Parathyroid adenoma (tissue), 2 donors: ENCODE measurements around the gene OR6X1.
"Not testable (repeated sequence)": the region's sequence is repeated elsewhere in the genome, so short reads cannot be mapped to it uniquely, and the experiment has no call there.

Experiments used
- H2AFZ ChIP-seq: fragments of 300-600 bp; sonication (generic); one replicate; pipeline ENCODE4 v1.7.0; 2017; ENCODE audit warnings: antibody characterized with exemption, mild to moderate bottlenecking
- H3K27ac ChIP-seq: fragments of 300-600 bp; sonication (generic); one replicate; pipeline ENCODE4 v1.7.0; 2017
- H3K27me3 ChIP-seq: fragments of 300-600 bp; sonication (generic); one replicate; pipeline ENCODE4 v1.7.0; 2017; ENCODE audit warnings: low read length; ENCODE audit not compliant: control insufficient read depth, insufficient read depth
- H3K36me3 ChIP-seq: fragments of 300-600 bp; sonication (generic); one replicate; pipeline ENCODE4 v1.7.0; 2017; ENCODE audit warnings: low read length; ENCODE audit not compliant: control insufficient read depth, insufficient read depth
- H3K4me1 ChIP-seq: fragments of 300-600 bp; sonication (generic); one replicate; pipeline ENCODE4 v1.7.0; 2017; ENCODE audit warnings: control low read depth
- H3K4me2 ChIP-seq: fragments of 300-600 bp; sonication (generic); one replicate; pipeline ENCODE4 v1.7.0; 2017; ENCODE audit warnings: low read length
- H3K4me3 ChIP-seq: fragments of 300-600 bp; sonication (generic); one replicate; pipeline ENCODE4 v1.7.0; 2017; ENCODE audit warnings: low read depth, low read length
- H3K79me2 ChIP-seq: fragments of 300-600 bp; sonication (generic); one replicate; pipeline ENCODE4 v1.7.0; 2017; ENCODE audit warnings: control low read depth
- H3K9ac ChIP-seq: fragments of 300-600 bp; sonication (generic); one replicate; pipeline ENCODE4 v1.7.0; 2017; ENCODE audit warnings: mild to moderate bottlenecking
- H3K9me3 ChIP-seq: fragments of 300-600 bp; sonication (generic); one replicate; pipeline ENCODE4 v1.7.0; 2017; ENCODE audit warnings: low read length; ENCODE audit not compliant: control insufficient read depth
- CTCF ChIP-seq: fragments of 300-600 bp; sonication (generic); IDR thresholded peaks from one replicate; pipeline ENCODE4 v1.7.0; 2017; ENCODE audit warnings: antibody characterized with exemption, mild to moderate bottlenecking
- donor health status: primary hyperparathyroidism.

The OR6X1 gene

GRCh38 chr11:123729602-123730001 is 24.7 kb downstream of the OR6X1 start:
- H3K9me3 ChIP-seq, result no peaks in the 10 kb centered on the region
- H3K9ac ChIP-seq, result no peak overlapping the region
- no peaks in the 10 kb centered on the region for H3K79me2 ChIP-seq
- no peak overlapping the region for H2AFZ ChIP-seq
- TF ChIP-seq CTCF, result no peak
- H3K36me3 ChIP-seq, result no peaks in the 10 kb centered on the region
- no peak overlapping the region for H3K27ac ChIP-seq
- no peak overlapping the region for H3K4me2 ChIP-seq
- no peaks in the 10 kb centered on the region for H3K27me3 ChIP-seq
- no peaks in the 10 kb centered on the region for H3K4me1 ChIP-seq
- H3K4me3 ChIP-seq, result no peak overlapping the region

DNA sequence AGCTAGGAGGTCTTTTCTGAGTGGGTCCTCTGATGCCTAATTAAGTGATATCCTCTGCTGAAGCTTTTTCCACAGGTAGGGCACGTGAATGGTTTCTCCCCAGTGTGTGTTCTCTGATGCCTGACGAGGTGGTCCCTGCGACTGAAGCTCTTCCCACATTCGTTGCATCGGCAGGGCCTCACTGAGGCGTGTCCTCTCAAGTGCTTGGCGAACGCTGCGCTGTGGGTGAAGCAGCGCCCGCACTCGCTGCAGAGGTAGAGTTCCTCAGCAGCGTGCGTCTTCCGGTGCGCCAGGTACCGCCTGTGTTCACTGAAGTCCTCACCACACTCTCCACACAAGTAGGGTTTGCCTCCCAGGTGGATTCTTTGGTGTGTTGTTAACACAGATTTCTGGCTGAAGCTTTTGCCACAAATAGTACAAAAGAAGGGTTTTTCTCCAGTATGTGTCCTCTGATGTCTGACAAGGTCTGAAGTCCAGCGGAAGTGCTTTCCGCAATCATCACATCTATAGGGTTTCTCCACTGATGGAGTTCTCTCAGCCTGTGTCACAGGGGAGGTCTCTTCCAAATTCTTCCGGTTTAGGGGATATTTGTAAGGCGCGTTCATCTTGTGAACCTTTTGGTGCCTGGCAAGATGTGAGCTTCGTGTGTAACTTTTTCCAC is 28.2 kb downstream of the OR6X1 start:
- Histone ChIP-seq H3K79me2 (no peaks in the 10 kb centered on the region), H3K4me1 (no peaks in the 10 kb centered on the region), H3K4me3 (no peak overlapping the region), H3K27me3 (no peaks in the 10 kb centered on the region), H3K9me3 (no peaks in the 10 kb centered on the region), H3K36me3 (no peaks in the 10 kb centered on the region), H3K4me2 (no peak overlapping the region), H3K27ac (no peak overlapping the region), H3K9ac (no peak overlapping the region), H2AFZ (no peak overlapping the region)
- TF ChIP-seq CTCF, result no peak

DNA sequence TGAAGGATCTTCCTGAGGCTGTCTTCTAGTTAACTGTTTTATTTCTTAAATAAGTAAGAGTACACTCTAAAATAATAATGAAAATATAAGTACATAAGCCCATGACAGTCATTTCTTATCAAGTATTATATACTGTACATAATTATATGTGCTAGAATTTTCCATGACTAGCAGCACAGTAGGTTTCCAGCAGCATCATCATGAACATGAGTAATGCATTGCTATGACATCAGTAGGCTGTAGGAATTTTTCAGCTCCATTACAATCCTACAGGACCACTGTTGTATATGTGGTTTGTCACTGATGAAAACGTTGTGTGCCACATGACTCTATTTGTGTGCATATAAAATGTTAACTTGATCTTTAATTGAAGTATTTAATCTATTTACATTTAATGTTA is 34.9 kb downstream of the OR6X1 start:
- Histone ChIP-seq H3K36me3 (no peaks in the 10 kb centered on the region), H3K4me1 (no peaks in the 10 kb centered on the region), H3K27ac (no peak overlapping the region), H3K4me3 (no peak overlapping the region), H2AFZ (no peak overlapping the region), H3K27me3 (no peaks in the 10 kb centered on the region), H3K9ac (no peak overlapping the region), H3K9me3 (no peaks in the 10 kb centered on the region), H3K79me2 (no peaks in the 10 kb centered on the region), H3K4me2 (no peak overlapping the region)
- no peak for TF ChIP-seq CTCF

GRCh38 chr11:123718469-123718868 is 35.8 kb downstream of the OR6X1 start:
- Histone ChIP-seq H3K4me1 (no peaks in the 10 kb centered on the region), H3K27me3 (no peaks in the 10 kb centered on the region), H3K36me3 (no peaks in the 10 kb centered on the region), H3K27ac (no peak overlapping the region), H3K79me2 (no peaks in the 10 kb centered on the region), H2AFZ (no peak overlapping the region), H3K9ac (no peak overlapping the region), H3K4me3 (no peak overlapping the region), H3K9me3 (no peaks in the 10 kb centered on the region), H3K4me2 (no peak overlapping the region)
- no peak for TF ChIP-seq CTCF

- Histone ChIP-seq H3K27me3 (no peaks in the 10 kb centered on the region), H3K9ac (no peak overlapping the region), H2AFZ (no peak overlapping the region), H3K27ac (no peak overlapping the region), H3K4me1 (no peaks in the 10 kb centered on the region), H3K4me3 (no peak overlapping the region), H3K4me2 (no peak overlapping the region), H3K36me3 (no peaks in the 10 kb centered on the region), H3K9me3 (no peaks in the 10 kb centered on the region), H3K79me2 (no peaks in the 10 kb centered on the region)
- no peak for TF ChIP-seq CTCF
Observed at GRCh38 chr11:123718063-123718462, 36.3 kb downstream of the OR6X1 start.

- H3K4me3 ChIP-seq, H3K9me3 ChIP-seq, H3K4me1 ChIP-seq, H3K27ac ChIP-seq, H3K36me3 ChIP-seq, H3K4me2 ChIP-seq, H3K79me2 ChIP-seq, H2AFZ ChIP-seq, H3K27me3 ChIP-seq, H3K9ac ChIP-seq: not testable (repeated sequence)
Observed at GRCh38 chr11:123712627-123713026, 41.7 kb downstream of the OR6X1 start.
